ENCODE results near the gene SCYGR2.
A peak's percentile ranks its signal among the peaks of the same experiment; 100 is the strongest.

Gene SCYGR2

DNA sequence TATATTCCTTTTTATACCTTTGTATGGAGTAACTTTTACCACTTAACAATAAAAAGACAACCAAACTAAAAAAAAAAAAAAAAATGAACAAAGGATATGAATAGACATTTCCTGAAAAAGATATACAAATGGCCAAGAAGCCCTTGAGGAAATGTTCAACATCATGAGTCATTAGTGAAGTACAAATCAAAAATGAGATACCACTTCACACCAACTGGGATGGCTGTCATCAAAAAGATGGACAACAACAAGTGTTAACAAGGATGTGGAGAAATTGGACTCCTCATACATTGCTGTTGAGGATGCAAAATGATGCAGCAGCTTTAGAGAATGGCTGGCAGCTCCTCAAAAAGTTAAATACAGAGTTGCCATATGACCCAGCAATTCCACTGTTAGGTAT lies 22.6 kb upstream of the SCYGR2 start:
- no peak overlapping the region for H3K4me3 ChIP-seq (ENCODE audit: low read length)
- TF ChIP-seq, protein P1, sequence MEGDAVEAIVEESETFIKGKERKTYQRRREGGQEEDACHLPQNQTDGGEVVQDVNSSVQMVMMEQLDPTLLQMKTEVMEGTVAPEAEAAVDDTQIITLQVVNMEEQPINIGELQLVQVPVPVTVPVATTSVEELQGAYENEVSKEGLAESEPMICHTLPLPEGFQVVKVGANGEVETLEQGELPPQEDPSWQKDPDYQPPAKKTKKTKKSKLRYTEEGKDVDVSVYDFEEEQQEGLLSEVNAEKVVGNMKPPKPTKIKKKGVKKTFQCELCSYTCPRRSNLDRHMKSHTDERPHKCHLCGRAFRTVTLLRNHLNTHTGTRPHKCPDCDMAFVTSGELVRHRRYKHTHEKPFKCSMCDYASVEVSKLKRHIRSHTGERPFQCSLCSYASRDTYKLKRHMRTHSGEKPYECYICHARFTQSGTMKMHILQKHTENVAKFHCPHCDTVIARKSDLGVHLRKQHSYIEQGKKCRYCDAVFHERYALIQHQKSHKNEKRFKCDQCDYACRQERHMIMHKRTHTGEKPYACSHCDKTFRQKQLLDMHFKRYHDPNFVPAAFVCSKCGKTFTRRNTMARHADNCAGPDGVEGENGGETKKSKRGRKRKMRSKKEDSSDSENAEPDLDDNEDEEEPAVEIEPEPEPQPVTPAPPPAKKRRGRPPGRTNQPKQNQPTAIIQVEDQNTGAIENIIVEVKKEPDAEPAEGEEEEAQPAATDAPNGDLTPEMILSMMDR (IDR thresholded peaks at IDR 0.05; ENCODE audit: insufficient read depth, low read depth, low read length, missing control alignments), result no peak
- DNase-seq (ENCODE audit: low read depth), result peak; percentile 11

DNA sequence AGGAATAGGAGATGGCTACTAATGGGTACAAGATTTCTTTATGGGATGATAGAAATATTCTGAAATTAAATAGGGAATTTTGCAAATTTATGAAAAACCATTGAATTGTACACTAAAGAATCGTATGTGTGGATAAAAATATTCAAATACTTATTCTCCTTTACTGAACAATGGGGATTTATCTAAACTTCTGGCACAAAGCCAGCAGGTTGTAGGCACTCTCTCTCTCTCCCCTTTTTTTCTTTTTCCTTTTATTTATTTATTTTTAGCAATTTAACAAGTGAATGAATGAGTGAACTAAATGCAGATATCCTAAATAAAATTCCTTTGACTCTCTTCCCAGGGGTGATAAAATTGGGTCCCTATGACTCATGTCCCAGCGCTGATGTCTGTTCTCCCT lies 21.9 kb upstream of the SCYGR2 start:
- TF ChIP-seq, protein P1 (IDR thresholded peaks at IDR 0.05; ENCODE audit: insufficient read depth, low read depth, low read length, missing control alignments), result no peak
- no peak for DNase-seq (ENCODE audit: low read depth)
- no peak overlapping the region for H3K4me3 ChIP-seq (ENCODE audit: low read length)

DNA sequence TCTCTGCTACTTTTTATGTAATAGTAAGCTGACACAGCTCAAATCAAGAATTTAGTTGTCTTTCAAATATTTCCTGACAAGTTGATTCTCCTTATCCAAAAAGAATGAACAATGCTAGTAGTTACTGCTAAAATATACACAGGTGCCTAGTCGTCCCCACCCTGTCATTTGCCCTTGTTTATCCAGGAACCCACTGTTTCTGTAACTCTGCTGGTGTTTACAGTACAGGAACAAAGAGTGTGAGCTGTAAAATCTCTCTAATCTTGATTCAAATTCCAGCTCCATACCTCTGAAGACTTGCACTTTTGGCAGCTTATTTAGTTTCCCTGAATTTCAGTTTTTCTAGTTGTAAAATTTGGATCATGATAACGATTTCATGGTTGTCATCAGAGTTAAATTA lies 21.1 kb upstream of the SCYGR2 start:
- TF ChIP-seq, protein P1 (IDR thresholded peaks at IDR 0.05; ENCODE audit: insufficient read depth, low read depth, low read length, missing control alignments), result no peak
- H3K4me3 ChIP-seq (ENCODE audit: low read length), result no peak overlapping the region
- DNase-seq (ENCODE audit: low read depth), result no peak

DNA sequence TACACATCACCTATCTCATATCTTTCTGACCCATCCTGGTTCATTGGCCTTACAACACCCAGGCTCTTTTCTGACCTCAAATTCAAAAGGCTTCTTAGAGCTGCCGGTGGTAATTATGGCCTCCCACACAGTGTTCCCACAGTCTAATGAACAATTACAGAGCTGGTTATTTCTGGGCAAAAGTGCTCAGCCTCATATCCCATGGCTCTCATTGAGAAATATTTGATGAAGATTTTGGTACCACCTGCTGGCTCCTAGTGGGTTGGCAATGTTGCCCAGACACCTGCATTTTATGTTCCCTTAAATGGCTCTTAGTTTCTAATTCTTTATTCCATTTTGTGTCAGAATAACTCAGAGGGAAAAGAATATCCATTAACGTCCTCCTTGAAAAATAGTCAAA lies 20.1 kb upstream of the SCYGR2 start:
- no peak overlapping the region for H3K4me3 ChIP-seq (ENCODE audit: low read length)
- DNase-seq (ENCODE audit: low read depth), result no peak
- TF ChIP-seq, protein P1 (IDR thresholded peaks at IDR 0.05; ENCODE audit: insufficient read depth, low read depth, low read length, missing control alignments), result peak; percentile 17

DNA sequence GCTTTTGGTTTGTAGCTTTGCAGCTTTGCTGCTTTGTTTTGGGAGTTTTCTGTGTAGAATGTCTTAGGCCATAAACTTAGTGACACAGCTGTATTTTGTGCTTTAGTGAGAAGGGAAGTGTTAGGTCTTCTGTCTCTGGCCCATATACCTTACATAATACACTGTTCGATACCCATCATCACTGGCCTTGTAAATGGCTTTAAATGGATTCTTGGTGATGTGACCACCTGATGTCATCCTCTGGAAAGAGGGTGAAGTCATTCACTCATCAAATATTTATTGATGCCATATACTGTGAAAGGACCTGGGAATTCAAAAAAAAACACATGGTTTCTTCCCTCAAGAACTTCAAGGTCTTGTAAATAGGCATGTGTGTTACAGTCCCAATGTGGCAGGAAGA lies 18.9 kb upstream of the SCYGR2 start:
- TF ChIP-seq, protein P1 (IDR thresholded peaks at IDR 0.05; ENCODE audit: insufficient read depth, low read depth, low read length, missing control alignments), result no peak
- H3K4me3 ChIP-seq (ENCODE audit: low read length), result no peak overlapping the region
- no peak for DNase-seq (ENCODE audit: low read depth)

DNA sequence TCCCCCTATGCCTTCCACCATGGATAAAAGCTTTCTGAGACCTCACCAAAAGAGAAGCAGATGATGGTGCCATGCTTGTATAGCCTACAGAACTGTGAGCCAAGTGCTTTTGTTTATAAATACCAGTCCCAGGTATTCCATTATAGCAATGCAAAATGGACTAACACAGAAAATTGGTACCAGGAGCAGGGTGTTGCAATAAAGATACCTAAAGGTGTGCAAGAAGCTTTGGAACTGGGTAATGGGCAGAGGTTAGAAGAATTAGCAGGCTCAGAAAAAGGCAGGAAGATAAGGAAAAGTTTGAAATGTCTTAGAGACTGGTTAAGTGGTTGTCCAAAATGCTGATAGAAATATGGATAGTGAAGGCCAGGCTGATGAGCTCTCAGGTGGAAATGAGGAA lies 16.3 kb upstream of the SCYGR2 start:
- TF ChIP-seq, protein P1 (IDR thresholded peaks at IDR 0.05; ENCODE audit: insufficient read depth, low read depth, low read length, missing control alignments), result no peak
- DNase-seq (ENCODE audit: low read depth), result no peak
- no peak overlapping the region for H3K4me3 ChIP-seq (ENCODE audit: low read length)

DNA sequence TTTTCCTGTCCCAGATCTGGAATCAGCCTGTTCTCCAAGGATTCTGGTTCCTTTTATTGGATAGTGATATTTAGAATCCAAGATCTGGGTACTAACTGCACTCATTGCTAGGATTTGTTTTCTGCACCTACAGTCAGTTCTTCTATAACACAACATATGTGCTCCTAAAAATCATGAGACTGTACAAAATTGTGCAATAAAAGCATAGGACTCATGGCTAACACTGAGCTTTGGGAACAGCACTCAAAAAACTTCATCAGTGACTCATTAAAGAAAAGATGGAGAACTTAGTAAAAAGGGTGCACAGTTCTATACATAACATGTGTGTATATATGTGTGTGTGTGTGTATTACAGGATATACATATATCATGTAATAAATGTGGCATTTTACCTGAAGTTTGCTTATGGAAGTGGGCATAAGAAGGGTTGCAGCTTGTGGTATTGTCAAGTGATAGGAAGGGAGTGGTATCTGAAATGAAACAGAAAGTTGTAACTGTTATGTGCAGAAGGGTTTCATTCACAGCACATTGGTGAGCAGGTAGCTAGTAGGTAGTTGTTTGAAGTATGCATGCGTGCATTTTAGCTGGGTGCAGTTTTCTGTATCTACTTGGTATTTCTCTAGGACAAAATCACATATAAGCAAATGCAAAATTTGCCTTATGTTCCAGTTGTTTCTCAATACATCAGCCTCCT lies 5.9 kb upstream of the SCYGR2 start:
- TF ChIP-seq, protein P1 (IDR thresholded peaks at IDR 0.05; ENCODE audit: insufficient read depth, low read depth, low read length, missing control alignments), result no peak
- DNase-seq (ENCODE audit: low read depth), result peak; percentile 14
- H3K4me3 ChIP-seq (ENCODE audit: low read length), result no peak overlapping the region
